Stimulated activated CD4-positive, alpha-beta T cell treated with anti-CD3 and anti-CD28 coated beads, Interleukin-4, amount 100 ng/mL, for 24 hours (primary cell): ENCODE data around the gene NPL.

ENCODE experiments used
- DNase-seq: peaks from one replicate; pipeline ENCODE4 v3.0.0-alpha.2; 2020

The NPL gene

GRCh38 chr1:182779530-182779929 lies 10.0 kb upstream of the NPL start:
- no peak for DNase-seq

GRCh38 chr1:182781841-182782586 lies 7.6 kb upstream of the NPL start:
- peak; percentile 75 for DNase-seq

- no peak for DNase-seq
These were observed 7.0 kb upstream of the NPL start for GRCh38 chr1:182782587-182782913.

GRCh38 chr1:182783068-182783467 lies 6.5 kb upstream of the NPL start:
- no peak for DNase-seq

- peak; percentile 25 for DNase-seq
These were observed 4.9 kb upstream of the NPL start for GRCh38 chr1:182784556-182785171.

- DNase-seq: no peak
These were observed 4.4 kb upstream of the NPL start for GRCh38 chr1:182785181-182785580.

- peak; percentile 47 for DNase-seq
These were observed 3.2 kb upstream of the NPL start for GRCh38 chr1:182786223-182786994.

- DNase-seq: no peak
These were observed 2.6 kb upstream of the NPL start for GRCh38 chr1:182786995-182787324.

- no peak for DNase-seq
These were observed 2.0 kb downstream of the NPL start for GRCh38 chr1:182791281-182792179.

- DNase-seq: no peak
These were observed 4.5 kb downstream of the NPL start for GRCh38 chr1:182794091-182794490.

GRCh38 chr1:182794676-182795201 lies 5.2 kb downstream of the NPL start:
- no peak for DNase-seq

GRCh38 chr1:182795563-182796228 lies 6.1 kb downstream of the NPL start:
- no peak for DNase-seq

GRCh38 chr1:182802006-182802803 lies 12.6 kb downstream of the NPL start:
- DNase-seq: no peak

GRCh38 chr1:182803846-182804245 lies 14.3 kb downstream of the NPL start:
- DNase-seq: no peak

GRCh38 chr1:182806015-182806678 lies 16.6 kb downstream of the NPL start:
- no peak for DNase-seq

- no peak for DNase-seq
These were observed 18.3 kb downstream of the NPL start for GRCh38 chr1:182807907-182808306.

- no peak for DNase-seq
These were observed 19.9 kb downstream of the NPL start for GRCh38 chr1:182809414-182809957.

GRCh38 chr1:182811975-182812722 lies 22.6 kb downstream of the NPL start:
- no peak for DNase-seq

GRCh38 chr1:182816863-182817262 lies 27.3 kb downstream of the NPL start:
- no peak for DNase-seq

GRCh38 chr1:182817802-182818201 lies 28.2 kb downstream of the NPL start:
- no peak for DNase-seq
